NCI-H510A treated with DMSO at 0.1 percent for 48 hours (cell line): ENCODE data around the gene ADA.
"Not testable (repeated sequence)": the region's sequence is repeated elsewhere in the genome, so short reads cannot be mapped to it uniquely, and the experiment has no call there.

Experiments
- DNase-seq: peaks from one replicate; lab custom pipeline; 2025; lab: John Stamatoyannopoulos, UW

Gene ADA

DNA sequence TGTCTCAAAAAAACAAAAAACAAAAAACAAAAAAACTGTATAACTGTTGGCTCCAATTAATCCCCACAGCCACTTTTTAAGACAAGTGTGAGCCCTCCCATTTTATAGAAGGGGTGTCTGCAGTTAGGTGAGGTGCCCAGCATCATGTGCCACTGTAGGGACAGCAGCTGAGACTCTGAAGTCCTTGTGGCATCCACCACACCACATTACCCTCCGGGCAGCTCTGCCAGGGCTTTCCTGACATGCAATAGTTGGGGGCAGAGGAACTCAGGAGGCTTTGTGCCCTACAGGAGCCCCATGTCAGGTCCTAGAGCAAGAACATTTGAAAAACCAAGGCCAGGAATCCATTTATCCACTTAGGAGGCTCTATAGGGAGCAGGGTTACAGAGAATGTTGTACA lies 51.8 kb downstream of the ADA start:
- DNase-seq, result no peak

DNA sequence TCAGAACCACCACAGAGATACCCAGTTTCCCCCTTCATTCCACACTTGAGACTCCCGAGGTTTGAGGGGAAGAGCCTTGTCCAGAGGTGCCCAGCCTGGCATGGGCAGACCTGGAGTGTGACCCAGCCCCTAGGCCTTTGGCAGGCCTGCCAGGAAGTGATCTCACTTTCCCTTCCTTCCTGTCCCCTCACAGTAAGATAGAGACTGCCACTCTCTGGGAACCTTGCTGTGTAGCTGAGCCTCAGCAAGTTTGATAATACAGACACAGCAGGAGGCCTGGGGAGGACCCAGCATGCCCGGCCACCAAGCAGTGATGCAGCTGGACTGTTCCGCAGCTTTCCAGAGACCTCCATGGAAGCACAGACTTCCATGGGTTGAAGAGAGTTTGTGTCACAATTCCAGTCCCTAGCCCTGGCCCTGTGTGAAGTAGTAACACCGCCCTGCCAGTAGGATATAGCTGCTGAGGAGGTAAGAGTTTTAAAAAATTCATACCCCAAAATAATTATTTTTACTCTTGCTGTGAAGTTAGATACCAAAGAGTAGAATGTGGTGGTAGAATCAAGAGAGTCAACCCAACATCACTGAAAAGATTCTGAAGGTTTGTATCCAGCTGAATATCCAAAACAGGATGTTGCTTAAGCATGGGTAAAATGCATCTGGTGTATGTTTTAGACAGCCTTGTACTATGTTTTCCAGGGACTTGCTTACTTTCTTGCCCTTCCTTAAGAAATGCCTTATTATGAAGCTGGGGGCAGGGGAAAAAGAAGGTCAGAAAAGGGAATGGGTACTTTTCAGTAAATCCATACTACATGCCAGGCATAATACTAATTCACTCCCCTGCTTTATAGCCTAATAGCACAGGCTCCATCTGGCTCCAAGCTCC lies 52.8 kb downstream of the ADA start:
- no peak for DNase-seq

DNA sequence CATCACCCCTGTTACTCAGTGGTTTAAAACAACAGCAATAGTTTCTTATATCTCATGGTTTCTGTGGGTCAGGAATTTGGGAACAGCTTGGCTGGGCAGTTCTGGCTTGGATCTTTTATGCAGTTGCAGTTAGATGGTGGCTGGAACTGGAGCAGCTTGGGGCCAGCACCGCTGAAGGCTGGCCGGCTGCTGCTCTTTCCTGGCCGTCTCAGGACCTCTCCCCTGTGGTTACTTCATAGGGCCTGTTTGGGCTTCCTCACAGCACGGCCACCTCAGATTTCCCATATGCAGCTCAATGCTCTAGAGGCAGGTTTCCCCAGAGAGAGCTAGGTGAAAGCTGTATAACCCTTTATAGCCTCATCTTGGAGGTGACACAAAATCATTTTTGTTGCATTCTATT lies 53.6 kb downstream of the ADA start:
- DNase-seq, result no peak

DNA sequence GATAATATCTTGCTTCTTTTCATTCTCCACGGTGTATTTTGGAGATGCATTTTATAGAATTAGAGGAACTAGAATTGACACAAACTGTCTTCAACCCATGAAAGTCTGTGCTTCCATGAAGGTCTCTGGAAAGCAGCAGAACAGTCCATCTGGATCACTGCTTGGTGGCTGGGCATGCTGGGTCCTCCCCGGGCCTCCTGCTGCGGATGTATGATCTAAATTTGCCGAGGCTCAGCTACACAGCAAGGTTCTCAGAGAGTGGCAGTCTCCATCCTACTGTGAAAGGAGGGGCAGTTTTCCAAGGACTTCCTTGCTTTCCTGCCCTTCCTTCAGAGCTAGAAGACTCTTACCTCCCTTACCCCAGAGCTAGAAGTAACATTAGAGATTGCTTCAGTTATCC lies 54.0 kb downstream of the ADA start:
- DNase-seq, result no peak

DNA sequence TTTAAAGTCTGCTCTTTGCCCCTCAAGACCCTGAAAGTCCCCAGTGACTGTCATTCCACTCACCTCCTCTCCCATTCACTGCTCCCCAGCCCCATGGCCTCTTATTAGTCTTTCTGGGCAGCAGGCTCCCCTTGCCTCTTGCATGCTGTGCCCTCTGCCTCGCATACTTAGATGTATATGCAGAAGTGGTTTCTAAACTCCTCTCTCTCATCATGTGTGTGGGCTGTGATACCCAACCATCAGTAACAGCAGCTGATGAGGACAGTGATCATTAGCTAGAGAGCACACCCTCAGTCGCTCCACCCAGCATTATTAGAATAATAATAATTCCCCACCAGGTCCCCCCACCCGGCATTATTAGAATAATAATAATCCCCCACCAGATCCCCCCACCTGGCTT lies 54.6 kb downstream of the ADA start:
- no peak for DNase-seq

DNA sequence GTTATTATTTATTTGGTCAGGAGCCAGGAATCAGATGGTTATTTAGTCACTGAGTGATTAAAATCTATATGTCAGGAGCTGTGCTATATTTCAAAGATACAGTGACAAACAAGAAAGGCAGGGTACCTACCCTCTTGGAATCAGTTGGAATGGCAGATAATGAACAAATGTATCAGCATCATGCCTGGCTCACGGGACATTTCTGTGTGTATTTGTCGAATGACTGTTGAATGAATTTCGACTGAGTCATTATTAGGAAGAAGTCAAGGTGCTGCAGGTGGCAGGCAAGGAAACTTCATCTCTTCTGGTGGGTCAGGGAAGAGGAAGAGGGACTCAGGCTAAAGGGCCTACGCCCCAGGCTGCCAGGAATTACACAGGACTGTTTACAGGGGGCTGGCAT lies 55.5 kb downstream of the ADA start:
- no peak for DNase-seq

DNA sequence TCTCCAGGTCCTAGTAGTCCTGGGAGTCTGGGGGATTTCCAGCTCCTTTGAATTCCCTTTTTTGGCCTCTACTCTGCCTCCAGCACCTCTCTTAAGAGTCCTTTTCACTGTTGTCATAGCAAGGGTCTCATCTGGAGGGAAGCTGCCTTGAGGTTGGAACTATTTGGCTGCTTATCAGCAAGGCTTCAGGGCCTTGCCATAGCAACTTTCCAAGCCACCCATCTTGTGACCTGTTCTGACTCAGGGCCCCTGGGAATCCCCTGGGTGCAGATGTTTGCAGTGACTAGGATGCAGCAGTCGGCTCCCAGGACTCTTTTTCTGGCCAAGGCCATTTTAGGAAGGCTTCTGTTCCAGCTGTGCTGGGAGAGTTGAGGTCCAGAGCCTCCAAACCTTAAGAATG lies 56.8 kb downstream of the ADA start:
- no peak for DNase-seq

DNA sequence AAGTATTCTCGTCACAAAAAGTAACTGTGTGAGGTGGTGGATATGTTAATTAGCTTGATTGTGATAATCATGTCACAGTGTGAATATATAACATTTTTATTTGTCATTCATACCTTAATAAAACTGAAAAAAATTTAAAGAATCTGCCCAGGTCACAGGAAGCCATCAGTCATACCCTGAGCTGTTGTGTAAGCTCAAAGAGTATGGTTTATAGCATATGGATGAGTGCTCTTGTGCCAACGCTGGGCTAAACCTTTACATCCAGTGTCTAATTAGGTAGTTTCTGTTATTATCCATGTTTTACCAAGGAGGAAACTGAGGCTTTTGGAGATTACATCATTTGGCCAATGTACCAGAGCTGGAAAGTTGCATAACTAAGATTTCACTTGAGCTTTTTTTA lies 57.7 kb downstream of the ADA start:
- no peak for DNase-seq

DNA sequence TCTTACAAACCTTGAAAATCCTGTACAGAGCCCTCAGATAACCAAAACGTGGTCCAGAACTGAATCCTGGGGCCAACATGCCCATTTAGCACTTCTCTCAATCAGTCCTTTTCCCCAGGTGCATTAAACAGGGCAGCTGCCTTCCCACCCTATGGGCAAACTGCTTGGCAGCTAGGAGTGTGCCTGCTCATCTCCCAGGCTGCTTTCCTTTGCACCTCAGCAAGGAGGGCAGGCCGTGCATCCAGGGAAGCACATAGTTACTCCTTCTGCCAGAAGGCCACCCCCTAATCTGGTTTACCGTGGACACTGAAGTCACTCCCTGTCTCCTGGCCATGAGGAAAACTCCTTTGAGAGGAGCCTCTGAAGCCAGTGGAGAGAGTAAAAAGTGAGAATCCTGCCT lies 59.1 kb downstream of the ADA start:
- no peak for DNase-seq

DNA sequence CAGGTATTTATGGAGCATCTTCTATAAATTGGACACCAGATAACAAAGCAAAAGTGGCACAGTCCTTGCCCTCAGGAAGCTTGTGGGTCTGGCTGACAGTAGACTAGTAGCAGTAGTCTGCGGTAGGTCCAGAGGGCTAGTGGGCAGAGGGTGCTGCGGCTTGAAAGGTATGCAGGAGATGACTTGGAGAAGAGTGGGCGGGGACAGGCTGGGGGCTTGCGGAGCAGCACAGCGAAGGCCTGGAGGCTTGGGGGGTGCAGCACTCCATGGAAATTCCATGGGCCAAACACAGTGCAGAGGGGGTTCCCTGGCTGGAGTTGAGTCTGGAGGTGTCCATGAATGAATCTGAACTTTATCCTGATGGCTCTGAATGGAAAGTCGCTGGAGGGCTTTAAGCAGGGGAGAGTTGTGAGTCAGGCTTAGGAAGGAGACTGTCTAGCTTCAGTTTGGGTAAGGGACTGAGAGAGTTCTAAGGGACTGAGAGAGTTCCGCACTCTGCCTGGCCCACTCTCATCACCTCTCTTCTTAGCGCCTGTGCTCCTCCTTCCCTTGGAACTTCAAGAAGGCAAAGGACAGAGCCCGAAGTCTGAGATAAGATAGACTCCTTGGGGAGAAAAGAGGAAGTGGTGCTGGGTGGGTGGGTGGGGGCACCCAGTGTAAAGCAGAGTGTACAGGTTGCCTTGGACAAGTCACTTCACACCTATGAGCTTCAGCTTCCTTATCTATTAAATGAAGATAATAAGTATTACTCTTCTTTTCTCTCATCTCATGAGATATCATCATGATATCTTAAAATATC lies 60.3 kb downstream of the ADA start:
- no peak for DNase-seq

DNA sequence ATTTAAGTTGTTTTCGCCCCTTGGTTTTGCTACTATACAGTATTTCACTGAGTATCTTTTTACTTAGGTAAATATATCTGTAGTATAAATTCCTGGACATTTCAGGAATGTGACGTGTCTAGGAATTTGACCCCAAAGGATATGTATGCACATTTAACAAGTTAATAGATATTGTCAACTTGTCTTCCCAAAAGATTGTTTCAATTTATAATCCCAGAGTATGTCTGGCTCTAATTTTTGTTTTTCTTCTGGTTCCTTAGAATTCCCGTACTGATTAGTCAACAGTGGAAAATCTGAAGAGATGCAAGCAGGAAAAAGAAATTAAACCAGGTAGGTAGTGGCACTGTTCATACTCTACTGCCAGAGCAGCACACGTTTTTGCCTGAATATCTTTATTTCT lies 62.0 kb downstream of the ADA start:
- DNase-seq, result no peak

DNA sequence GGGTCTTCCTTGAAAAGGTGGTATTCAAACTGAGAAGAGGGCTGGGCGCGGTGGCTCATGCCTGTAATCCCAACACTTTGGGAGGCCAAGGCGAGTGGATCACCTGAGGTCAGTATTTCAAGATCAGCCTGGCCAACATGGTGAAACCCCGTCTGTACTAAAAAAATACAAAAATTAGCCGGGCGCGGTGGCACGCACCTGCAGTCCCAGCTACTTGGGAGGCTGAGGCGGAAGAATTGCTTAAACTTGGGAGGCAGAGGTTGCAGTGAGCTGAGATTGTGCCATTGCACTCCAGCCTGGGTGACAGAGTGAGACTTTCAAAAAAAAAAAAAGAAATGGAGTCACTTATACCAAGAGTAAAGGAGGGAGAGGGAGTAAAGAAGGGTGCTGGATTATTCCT lies 63.2 kb downstream of the ADA start:
- not testable (repeated sequence) for DNase-seq

DNA sequence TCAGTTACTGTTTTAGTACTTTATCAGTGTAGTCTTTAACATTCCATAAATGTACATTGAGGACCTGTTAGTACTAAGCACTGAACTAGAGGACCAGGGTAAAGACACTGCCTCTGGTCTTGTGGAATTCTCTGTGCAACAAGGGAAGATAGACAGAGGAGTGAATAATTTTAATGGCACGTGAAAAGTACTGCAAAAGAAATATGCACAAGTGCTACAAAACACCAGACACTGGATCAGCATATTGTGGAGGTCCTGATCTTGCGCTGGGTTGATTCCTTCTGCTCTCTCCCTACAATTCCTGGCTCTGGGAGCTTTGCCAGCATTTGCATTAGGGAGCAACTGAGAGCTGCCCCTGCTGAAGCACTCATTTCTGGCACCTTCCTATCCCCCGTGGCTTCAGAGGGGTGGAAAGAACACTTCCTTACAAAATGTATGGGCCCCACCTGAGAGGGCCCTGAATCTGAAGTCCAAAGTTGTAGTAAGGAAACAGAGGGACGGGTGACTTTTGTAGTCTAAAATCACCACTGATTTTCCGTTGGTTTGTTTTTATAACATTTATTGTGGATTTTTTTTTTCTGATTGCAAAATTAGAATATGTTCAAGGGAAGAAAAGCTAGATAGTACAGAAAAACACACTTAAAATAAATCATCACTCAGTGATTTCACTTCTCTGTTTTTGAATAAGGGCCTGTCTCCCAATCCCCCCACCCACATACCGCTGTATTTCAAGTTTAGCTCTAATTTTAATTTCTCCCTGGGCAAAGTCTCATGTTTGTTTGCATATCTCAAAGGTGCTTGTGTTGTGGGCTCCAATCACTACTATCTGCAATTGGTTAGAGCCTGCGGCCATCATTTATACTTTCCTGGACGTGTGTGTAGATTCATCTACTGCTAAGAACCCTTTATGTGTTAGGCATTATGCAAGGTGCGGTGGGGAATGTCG lies 64.2 kb downstream of the ADA start:
- no peak for DNase-seq

DNA sequence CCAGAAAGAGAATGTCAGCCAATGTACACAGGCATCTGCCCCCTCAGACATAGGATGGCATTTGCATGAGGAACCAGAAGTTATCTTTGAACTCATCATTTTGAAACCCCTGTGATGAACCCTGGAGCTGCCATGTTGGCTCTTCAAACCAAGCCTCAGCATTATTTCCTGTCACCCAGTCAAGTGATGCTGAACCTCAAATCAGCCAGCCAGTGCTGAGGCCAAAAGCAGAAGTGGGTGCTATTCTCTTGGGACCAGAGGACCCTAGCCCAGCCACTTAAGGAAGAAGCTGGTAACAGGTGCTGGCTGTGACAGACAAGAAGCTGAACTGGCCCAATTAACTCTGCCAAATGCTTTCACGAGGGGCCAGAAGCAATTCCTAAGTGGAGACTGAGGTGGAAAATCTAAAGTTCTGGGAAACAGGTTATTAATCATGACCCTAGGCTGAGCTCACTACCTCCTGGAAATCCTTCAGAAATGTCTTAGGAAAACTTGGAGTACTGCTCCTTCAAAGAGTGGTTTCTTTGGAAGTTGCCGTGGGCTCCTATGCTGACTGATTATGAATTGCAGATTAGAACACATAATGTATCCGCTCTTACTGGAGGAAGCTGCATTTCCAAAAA lies 65.1 kb downstream of the ADA start:
- DNase-seq, result no peak

DNA sequence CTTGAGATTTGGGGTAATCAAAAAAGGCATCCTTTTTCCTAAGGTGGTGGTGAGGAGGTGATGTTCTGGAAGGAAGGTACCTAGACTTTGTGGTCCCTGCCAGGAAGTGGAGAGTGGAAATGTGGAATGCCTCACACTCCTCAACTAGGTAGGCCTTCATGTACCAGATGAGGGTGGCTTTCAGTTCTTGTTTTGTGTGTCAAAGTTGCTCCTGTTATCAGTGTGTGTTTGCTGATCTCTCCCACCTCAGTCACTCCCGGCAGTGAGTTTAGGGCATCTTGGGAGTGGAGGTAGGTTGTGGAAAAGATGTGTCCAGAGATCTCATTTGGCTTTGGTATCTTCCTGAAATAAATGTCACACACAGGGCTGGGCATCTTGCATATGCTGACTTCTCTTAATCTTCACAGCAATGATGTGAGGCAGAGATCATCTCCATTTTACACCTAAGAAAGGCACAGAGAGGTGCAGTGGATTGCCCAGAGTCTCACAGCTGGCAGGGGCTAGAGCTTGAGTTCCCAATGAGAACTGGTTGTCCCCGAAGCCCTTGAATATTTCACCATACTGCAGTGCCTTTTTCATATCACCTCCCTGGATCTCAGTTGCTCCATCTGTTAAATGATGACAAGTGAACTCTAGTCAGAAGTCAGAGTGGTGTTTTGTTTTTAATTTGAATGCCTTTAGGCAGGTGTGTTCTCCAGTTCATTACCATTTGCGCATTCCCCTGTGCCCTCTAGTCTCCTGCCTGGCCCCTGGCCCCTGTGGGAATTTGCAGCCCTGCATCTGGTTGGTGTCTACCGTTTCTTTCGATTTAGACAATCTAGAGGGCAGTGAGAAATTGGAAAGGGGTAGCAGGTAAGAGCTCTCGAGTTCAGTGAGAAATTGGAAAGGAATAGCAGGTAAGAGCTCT lies 66.2 kb downstream of the ADA start:
- DNase-seq, result peak; percentile 59

DNA sequence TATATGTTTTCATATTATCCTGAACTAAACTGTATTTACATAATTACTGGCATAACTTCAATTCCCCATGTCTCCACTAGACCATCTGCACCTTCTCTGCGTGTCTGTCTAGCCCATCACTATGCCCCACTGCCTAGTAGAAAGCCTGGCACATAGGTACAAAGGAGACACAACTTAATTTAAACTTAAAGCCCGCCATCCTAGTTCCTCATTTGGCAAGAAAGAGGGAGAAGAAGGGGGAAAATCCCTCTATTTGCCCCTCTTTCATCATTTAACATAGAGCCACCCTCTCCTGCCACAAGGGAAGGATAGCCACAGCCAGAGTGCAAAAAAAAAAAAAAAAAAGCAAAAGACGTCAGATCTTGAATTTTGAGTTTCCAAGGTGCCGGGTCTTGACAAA lies 67.3 kb downstream of the ADA start:
- no peak for DNase-seq

DNA sequence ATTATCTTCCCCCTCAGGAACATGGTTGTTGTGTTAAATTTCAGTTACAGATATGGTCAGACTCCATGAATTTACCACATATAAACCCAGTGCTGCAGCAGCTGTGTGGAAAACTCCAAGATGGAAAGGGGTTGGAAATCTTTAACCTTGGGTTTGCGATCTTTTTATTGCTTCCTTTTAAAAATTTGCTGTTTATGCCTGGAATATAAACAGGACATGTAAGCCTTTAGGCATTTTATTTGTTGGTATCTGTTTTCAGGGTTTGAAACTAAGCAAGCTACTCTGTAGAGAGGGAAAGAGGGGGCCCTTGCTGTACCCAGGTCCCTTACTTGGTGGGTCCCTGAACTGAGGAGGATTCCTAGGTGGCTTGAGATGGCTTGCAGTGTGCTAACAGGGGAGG lies 68.3 kb downstream of the ADA start:
- no peak for DNase-seq

DNA sequence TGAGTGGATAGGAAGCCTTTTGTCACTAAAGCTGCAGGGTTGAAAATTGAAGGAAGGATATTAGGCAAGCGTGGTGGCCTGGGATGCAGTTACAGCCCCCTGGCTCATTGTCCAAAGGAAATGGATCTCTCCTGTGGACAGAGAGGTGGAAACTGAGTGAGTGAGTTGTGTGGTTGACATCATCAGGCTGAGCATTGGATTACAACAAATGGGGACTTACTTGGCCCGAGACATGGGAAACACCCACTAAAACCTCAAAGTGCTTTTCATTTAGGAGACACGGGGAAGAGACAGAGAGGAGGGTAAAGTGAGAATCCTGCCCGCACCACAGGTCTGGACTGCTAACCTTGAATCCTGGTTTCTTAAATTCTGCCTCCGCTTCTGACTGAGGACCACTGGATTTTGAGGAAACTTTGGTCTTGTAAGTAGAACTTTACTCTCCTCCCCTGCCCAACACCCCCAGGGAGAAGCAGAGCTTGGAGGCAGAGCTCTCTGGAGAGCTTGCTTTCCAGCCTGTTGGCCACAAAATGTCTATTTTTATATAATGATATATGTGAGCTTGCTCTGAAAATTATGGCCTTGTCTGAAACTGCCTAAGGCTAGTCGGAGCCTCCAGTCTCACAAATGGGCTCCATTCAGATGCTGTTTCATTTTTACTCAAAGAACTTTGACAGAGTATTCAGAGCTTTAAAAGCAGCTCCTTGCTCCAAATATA lies 69.0 kb downstream of the ADA start, which contains the start of gene PKIG:
TSS of gene PKIG (plus strand) at position 269 of the 715 bp plus-strand sequence. CDS start 31,978 bp downstream, outside the sequence.
- DNase-seq, result no peak

DNA sequence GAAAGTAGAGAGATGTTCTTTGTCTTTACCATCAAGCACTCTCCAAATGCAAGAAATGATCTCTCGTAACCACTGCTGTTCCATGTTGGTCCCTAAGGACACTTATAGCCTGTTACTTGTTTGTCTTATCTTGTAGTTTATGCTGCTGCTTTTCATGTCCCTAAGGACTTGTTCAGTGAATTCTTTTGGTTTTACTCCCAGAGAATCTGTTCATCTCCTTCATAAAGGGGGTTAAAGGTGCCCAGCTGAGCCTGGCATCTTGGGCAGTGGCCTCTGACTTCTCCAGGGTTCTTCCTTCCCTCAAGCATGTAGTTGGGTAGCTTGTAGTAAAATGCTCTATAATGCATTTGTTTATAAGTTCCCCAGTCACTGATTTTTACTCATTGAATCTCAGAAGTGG lies 70.0 kb downstream of the ADA start:
- DNase-seq, result no peak
